CMK (cell line): ENCODE measurements around the gene C1orf35.

ENCODE experiments used
- DNase-seq: peaks from one replicate; pipeline ENCODE4 v3.0.0-alpha.2; 2010; ENCODE audit warnings: low read depth

C1orf35 gene

GRCh38 chr1:228102791-228103620, at the start of gene C1orf35:
Gene C1orf35, minus strand, starts transcription at chr1:228103325. Its CDS starts 98 bp downstream, at chr1:228103227.
- peak; percentile 90 for DNase-seq

GRCh38 chr1:228152918-228153258, 49.8 kb upstream of the C1orf35 start:
- no peak for DNase-seq

GRCh38 chr1:228152097-228152917, 49.2 kb upstream of the C1orf35 start:
- DNase-seq = no peak

- no peak for DNase-seq
Measured at GRCh38 chr1:228151180-228151925, 48.2 kb upstream of the C1orf35 start.

GRCh38 chr1:228150461-228151179, 47.5 kb upstream of the C1orf35 start:
- DNase-seq = no peak

- DNase-seq = no peak
Measured at GRCh38 chr1:228150120-228150460, 47.0 kb upstream of the C1orf35 start.

- DNase-seq = no peak
Measured at GRCh38 chr1:228149406-228150119, 46.4 kb upstream of the C1orf35 start, which contains the start of gene GJC2. Gene GJC2, plus strand, starts transcription at chr1:228149930. Its CDS starts 7,829 bp downstream, at chr1:228157759.

GRCh38 chr1:228148935-228149405, 45.8 kb upstream of the C1orf35 start:
- no peak for DNase-seq

GRCh38 chr1:228148196-228148861, 45.2 kb upstream of the C1orf35 start:
- no peak for DNase-seq

GRCh38 chr1:228147768-228148167, 44.6 kb upstream of the C1orf35 start:
- no peak for DNase-seq

- no peak for DNase-seq
Measured at GRCh38 chr1:228147151-228147693, 44.1 kb upstream of the C1orf35 start.

- no peak for DNase-seq
Measured at GRCh38 chr1:228146417-228147150, 43.5 kb upstream of the C1orf35 start.

- no peak for DNase-seq
Measured at GRCh38 chr1:228145463-228146416, 42.6 kb upstream of the C1orf35 start.

- DNase-seq = no peak
Measured at GRCh38 chr1:228144993-228145343, 41.8 kb upstream of the C1orf35 start.

- no peak for DNase-seq
Measured at GRCh38 chr1:228144193-228144992, 41.3 kb upstream of the C1orf35 start.

- DNase-seq = no peak
Measured at GRCh38 chr1:228143480-228144192, 40.5 kb upstream of the C1orf35 start.

- no peak for DNase-seq
Measured at GRCh38 chr1:228142701-228143136, 39.6 kb upstream of the C1orf35 start.
